Nephron (organoid): ENCODE data around the gene TNFRSF14.

Source experiments
- H3K27ac Mint-ChIP-seq, 3 experiments: 2 replicates each; pipeline ENCODE4 v1.8.0; 2020; ENCODE audit warnings: mixed read lengths in 3 of 3, mild to moderate bottlenecking in 2 of 3, moderate library complexity in 1 of 3
- H3K27me3 Mint-ChIP-seq: 2 replicates; pipeline ENCODE4 v1.8.0; 2021; ENCODE audit warnings: low read depth, mild to moderate bottlenecking, moderate library complexity, mixed read lengths
- H3K36me3 Mint-ChIP-seq: 2 replicates; pipeline ENCODE4 v1.8.0; 2020; ENCODE audit warnings: low read depth, mixed read lengths
- H3K4me1 Mint-ChIP-seq: 2 replicates; pipeline ENCODE4 v1.8.0; 2020; ENCODE audit warnings: mixed read lengths
- H3K4me3 Mint-ChIP-seq, 3 experiments: 2 replicates each; pipeline ENCODE4 v1.8.0; 2020; ENCODE audit warnings: mild to moderate bottlenecking in 3 of 3, mixed read lengths in 3 of 3, moderate library complexity in 2 of 3
- H3K9me3 Mint-ChIP-seq: 2 replicates; pipeline ENCODE4 v1.8.0; 2020; ENCODE audit warnings: mixed read lengths
- CTCF ChIP-seq, 3 experiments: fragments of 200-600 bp; sonication (generic); IDR thresholded peaks; one replicate each; pipeline ENCODE4 v1.5.0; 2021; ENCODE audit warnings: antibody characterized with exemption in 3 of 3; ENCODE audit not compliant: unreplicated experiment in 3 of 3

Gene TNFRSF14

DNA sequence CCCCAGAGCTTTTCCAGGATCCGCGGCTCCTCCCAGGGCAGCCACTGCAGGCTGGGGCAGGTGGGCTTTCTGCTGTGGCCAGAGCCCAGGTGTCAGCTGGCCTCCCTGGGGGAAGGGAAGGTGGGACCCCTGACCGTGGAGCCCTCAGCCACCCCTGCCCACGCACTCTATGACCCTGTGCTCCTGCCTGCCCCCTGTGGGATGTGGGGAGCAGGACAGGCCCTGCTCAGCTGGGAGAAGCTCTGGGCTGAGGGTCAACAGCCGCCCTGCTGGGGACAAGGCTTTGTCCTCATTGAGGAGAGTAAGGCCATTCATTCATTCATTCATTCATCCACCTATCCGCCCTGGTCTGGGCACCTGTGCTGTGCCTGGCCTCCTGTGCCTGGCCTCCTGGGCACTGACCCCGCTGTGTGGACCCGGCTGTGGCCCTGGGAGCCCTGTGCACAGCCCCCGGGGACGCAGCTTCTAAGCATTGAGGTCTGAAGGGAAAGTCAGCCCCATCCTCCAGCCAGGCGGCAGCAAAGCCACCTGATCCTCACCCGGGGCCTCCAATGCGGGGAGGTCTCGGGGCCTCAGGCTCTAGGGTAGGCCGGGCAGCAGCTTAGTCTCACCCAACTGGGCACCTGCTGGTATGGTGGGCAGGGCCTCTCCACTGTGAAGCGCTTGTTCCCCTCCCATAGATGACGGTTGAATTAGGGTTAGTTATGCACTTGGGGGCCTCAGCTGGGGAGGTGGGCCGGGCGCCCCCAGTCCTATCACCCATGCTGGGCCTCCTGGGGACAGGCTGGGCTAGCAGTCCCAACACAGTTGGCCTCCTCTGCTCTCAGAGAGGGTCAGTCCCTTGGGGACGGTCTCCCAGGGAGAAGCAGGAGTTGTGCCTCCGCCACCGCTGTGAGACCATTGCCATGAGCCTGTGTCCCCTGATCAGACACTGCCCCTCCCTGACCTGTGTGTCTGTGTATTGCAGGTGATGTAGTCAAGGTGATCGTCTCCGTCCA, 6.0 kb downstream of the TNFRSF14 start:
- H3K9me3 Mint-ChIP-seq, result no peaks in the 10 kb centered on the region
- no peak overlapping the region for H3K4me3 Mint-ChIP-seq
- no peaks in the 10 kb centered on the region for H3K4me1 Mint-ChIP-seq
- H3K27ac Mint-ChIP-seq, result no peak overlapping the region
- peaks cover 12% of the 10 kb centered on the region for H3K27me3 Mint-ChIP-seq
- H3K36me3 Mint-ChIP-seq, result no peaks in the 10 kb centered on the region
- TF ChIP-seq CTCF (IDR thresholded peaks at IDR 0.05; ENCODE audit: unreplicated experiment in 3 of 3), result peak in 1 of 3 experiments; percentile 15

DNA sequence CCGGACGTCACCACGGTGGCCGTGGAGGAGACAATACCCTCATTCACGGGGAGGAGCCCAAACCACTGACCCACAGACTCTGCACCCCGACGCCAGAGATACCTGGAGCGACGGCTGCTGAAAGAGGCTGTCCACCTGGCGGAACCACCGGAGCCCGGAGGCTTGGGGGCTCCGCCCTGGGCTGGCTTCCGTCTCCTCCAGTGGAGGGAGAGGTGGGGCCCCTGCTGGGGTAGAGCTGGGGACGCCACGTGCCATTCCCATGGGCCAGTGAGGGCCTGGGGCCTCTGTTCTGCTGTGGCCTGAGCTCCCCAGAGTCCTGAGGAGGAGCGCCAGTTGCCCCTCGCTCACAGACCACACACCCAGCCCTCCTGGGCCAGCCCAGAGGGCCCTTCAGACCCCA, 7.0 kb downstream of the TNFRSF14 start:
- no peak overlapping the region for H3K4me3 Mint-ChIP-seq
- no peaks in the 10 kb centered on the region for H3K36me3 Mint-ChIP-seq
- no peak for TF ChIP-seq CTCF (IDR thresholded peaks at IDR 0.05; ENCODE audit: unreplicated experiment in 3 of 3)
- H3K4me1 Mint-ChIP-seq, result no peaks in the 10 kb centered on the region
- H3K27ac Mint-ChIP-seq, result no peak overlapping the region
- peaks cover 12% of the 10 kb centered on the region for H3K27me3 Mint-ChIP-seq
- no peaks in the 10 kb centered on the region for H3K9me3 Mint-ChIP-seq

- no peaks in the 10 kb centered on the region for H3K9me3 Mint-ChIP-seq
- no peaks in the 10 kb centered on the region for H3K4me1 Mint-ChIP-seq
Observed at GRCh38 chr1:2564006-2564814, 8.0 kb downstream of the TNFRSF14 start.

GRCh38 chr1:2564815-2565374, 8.7 kb downstream of the TNFRSF14 start:
- H3K9me3 Mint-ChIP-seq, result no peaks in the 10 kb centered on the region
- H3K4me1 Mint-ChIP-seq, result no peaks in the 10 kb centered on the region
- peak overlapping the region in 1 of 3 experiments; percentile 36 for H3K4me3 Mint-ChIP-seq
- H3K27ac Mint-ChIP-seq, result peak overlapping the region in 2 of 3 experiments; percentile 26 to 61
- no peak for TF ChIP-seq CTCF (IDR thresholded peaks at IDR 0.05; ENCODE audit: unreplicated experiment in 3 of 3)
- peaks cover 12% of the 10 kb centered on the region for H3K27me3 Mint-ChIP-seq
- no peaks in the 10 kb centered on the region for H3K36me3 Mint-ChIP-seq

More at GRCh38 chr1:2564006-2564814, 8.0 kb downstream of the TNFRSF14 start:
- no peak for TF ChIP-seq CTCF (IDR thresholded peaks at IDR 0.05; ENCODE audit: unreplicated experiment in 3 of 3)
- H3K4me3 Mint-ChIP-seq, result no peak overlapping the region
- no peaks in the 10 kb centered on the region for H3K36me3 Mint-ChIP-seq
- peaks cover 12% of the 10 kb centered on the region for H3K27me3 Mint-ChIP-seq
- no peak overlapping the region for H3K27ac Mint-ChIP-seq

DNA sequence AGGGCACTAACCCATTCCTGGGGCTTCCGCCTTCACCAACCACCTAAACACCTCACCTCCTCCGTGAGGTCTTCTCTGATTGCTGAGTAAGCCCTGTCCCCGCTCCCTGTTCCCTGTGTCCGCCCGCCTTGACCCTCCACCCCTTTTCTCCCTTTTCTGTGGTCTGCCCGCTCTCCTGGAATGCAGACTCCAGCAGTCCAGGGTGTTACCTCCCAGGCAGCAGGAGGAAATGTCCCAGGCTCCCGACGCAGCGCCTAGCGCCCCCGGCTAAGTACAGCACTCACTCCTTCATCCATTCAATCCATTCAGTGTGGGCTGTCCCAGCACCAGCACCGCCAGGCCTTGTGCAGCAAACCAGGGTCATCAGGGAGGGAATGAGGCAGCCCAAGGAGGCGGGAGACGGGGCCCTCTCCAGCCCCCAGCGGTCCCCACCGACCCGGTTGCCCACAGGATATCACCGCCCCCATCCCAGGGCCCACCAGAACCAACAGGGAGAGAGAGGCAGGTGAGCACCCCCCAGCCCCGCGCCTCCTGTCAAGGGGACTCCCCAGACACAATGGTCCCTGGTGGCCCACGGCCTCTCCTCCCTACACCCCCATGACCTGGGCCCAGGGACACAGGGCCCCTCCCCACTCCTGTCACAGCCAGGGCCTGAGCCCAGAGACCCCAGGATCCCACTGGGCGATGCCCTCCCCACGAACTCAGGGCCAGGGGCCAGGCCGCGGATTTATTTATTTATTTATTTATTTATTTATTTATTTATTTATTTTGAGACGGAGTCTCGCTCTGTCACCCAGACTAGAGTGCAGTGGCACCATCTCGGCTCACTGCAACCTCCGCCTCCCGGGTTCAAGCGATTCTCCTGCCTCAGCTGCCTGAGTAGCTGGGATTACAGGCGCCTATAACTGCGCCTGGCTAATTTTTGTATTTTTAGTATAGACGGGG, 10.2 kb downstream of the TNFRSF14 start:
- Mint-ChIP-seq H3K36me3 (no peaks in the 10 kb centered on the region), H3K9me3 (no peaks in the 10 kb centered on the region), H3K4me3 (peak overlapping the region in 1 of 3 experiments; percentile 32), H3K27me3 (peaks cover 12% of the 10 kb centered on the region), H3K27ac (peak overlapping the region in 1 of 3 experiments; percentile 59), H3K4me1 (no peaks in the 10 kb centered on the region)
- TF ChIP-seq CTCF (IDR thresholded peaks at IDR 0.05; ENCODE audit: unreplicated experiment in 3 of 3), result no peak
